HEK293 (cell line): Measurements from ENCODE around the gene SELENOO.

ENCODE experiments used
- PRDM2 ChIP-seq: fragments of 450-650 bp; formaldehyde crosslinking; IDR thresholded peaks from 2 replicates; pipeline ENCODE4 v1.5.1; 2016; ENCODE audit warnings: missing biosample characterization, missing genetic modification characterization, borderline replicate concordance
- TRIM28 ChIP-seq: IDR thresholded peaks from 2 replicates; pipeline ENCODE4 v1.6.1; 2011; ENCODE audit warnings: low read length, control low read depth, borderline replicate concordance
- YY1 ChIP-seq: fragments of 450-650 bp; formaldehyde crosslinking; IDR thresholded peaks from 2 replicates; pipeline ENCODE4 v1.5.1; 2018; ENCODE audit warnings: missing biosample characterization, missing genetic modification characterization
- ZNF24 ChIP-seq: fragments of 450-650 bp; formaldehyde crosslinking; IDR thresholded peaks from 2 replicates; pipeline ENCODE4 v1.5.1; 2016; ENCODE audit warnings: missing biosample characterization, missing genetic modification characterization
- ZNF785 ChIP-seq: fragments of 450-650 bp; formaldehyde crosslinking; IDR thresholded peaks from 2 replicates; pipeline ENCODE4 v1.5.1; 2016; ENCODE audit warnings: missing biosample characterization, missing genetic modification characterization

DNA sequence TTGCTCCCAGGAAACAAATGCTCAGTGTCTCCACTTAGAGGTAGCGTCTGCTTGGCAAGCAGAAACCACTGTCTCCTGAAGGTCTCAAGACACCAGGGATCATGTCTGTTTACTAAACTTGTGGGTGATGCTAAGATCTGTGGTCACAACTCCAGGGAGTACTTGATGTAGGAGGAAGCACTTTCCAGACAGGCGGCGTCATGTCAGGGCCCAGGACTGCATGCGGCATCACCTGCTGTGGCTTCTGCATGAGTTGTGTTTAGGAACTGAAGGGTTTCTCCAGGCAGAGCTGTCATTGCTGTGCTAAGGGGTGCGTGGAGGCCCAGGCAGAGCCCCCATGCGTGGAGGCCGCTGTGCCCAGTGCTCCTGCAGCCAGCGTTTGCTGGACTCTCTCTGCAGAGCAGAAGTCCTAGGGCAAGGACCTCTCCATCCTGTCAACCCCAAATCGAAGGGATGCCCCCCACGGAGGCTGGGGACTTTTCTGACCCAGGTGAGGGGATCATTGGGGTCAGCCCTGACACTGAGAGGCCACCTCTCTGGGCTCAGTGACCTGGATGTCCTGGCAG is 38.3 kb upstream of the SELENOO start:
- TF ChIP-seq ZNF24 (no peak), YY1 (no peak), ZNF785 (tag by site-specific recombination) (no peak), TRIM28 (no peak), PRDM2 (tag by site-specific recombination) (no peak)
